Suppressor macrophage treated with lipopolysaccharide for 1 hour (primary cell): ENCODE results near the gene NLRC5.

Source experiments
- DNase-seq, 3 donors: peaks; one replicate each; pipeline ENCODE4 v3.0.0-alpha.2; 2020 to 2022

Gene NLRC5, protein sequence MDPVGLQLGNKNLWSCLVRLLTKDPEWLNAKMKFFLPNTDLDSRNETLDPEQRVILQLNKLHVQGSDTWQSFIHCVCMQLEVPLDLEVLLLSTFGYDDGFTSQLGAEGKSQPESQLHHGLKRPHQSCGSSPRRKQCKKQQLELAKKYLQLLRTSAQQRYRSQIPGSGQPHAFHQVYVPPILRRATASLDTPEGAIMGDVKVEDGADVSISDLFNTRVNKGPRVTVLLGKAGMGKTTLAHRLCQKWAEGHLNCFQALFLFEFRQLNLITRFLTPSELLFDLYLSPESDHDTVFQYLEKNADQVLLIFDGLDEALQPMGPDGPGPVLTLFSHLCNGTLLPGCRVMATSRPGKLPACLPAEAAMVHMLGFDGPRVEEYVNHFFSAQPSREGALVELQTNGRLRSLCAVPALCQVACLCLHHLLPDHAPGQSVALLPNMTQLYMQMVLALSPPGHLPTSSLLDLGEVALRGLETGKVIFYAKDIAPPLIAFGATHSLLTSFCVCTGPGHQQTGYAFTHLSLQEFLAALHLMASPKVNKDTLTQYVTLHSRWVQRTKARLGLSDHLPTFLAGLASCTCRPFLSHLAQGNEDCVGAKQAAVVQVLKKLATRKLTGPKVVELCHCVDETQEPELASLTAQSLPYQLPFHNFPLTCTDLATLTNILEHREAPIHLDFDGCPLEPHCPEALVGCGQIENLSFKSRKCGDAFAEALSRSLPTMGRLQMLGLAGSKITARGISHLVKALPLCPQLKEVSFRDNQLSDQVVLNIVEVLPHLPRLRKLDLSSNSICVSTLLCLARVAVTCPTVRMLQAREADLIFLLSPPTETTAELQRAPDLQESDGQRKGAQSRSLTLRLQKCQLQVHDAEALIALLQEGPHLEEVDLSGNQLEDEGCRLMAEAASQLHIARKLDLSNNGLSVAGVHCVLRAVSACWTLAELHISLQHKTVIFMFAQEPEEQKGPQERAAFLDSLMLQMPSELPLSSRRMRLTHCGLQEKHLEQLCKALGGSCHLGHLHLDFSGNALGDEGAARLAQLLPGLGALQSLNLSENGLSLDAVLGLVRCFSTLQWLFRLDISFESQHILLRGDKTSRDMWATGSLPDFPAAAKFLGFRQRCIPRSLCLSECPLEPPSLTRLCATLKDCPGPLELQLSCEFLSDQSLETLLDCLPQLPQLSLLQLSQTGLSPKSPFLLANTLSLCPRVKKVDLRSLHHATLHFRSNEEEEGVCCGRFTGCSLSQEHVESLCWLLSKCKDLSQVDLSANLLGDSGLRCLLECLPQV (N-terminal part only)

DNA sequence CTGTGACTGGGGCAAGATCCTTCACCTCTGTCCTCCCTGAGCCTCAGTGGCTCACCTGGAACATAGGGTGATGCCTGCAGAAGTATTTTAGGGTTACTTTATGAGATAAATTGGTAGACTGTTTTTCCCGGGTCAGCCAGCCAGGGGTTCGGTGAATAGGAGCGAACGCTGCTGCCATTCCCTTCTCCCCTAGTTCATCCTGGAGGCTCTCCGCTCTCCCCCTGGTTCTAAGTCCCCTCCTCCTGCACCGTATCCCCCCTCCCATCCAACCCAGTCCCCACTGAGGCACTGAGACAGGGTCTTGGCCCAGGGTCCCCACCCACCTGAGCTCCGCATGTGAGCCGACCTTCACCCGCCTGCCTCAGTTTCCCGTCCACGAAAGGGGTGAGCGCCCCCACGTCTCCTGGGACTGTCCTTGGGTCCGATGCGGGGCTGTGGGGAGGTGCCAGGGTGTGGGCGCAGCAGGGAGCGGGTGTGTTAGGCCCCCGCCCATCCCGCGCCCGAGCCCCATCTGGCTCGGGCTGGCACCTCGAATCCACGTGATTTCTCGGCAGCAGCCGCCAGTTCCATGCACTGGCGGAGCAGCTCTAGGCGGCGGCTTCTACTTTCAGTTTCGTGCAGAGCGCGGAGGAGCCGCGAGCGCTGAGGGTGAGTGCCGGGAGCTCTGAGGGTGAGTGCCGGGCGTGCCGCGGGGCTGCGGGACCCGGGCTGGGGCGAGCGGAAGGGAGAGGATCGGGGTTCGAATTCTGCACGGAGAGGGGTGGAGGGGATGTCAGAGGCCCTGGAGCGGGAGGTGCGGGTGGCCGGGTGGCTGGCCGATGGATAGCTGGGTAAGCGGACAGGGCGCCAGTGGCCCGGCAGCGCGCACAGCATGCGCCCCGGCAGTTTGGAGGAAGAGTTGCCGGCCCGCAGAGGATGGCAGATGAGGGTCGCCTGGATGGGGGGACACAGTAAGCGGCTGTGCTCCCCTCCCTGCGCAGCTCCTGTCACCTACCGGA lies at the start of gene NLRC5:
Gene NLRC5, plus strand, starts transcription at position 610 of the 998 bp plus-strand sequence. CDS start 31,156 bp downstream, outside the sequence.
- peak; percentile 95 to 97 (median 96) for DNase-seq

GRCh38 chr16:56939801-56940200 lies 49.6 kb upstream of the NLRC5 start:
- DNase-seq = no peak

DNA sequence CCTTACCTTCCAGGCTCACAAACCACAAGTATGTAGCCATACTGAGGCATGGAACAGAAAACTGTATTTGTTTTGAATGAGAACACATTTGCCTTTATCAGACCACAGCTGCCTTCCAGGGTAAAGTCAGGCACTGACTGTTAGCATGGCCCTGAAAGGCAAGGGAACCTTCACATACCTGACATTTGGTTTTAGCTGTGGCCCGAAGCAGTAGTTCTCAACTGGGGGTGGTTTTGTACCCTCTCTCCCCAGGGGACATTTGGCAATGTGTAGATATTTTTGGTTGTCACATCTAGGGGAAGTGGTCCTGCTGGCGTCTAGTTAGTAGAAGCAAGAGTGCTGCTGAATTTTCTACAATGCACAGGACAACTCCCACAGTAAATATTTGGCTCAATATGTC lies 48.3 kb upstream of the NLRC5 start:
- no peak for DNase-seq

- DNase-seq = no peak
Observed at GRCh38 chr16:56941856-56942331, 47.5 kb upstream of the NLRC5 start.

- no peak for DNase-seq
Observed at GRCh38 chr16:56943761-56944375, 45.5 kb upstream of the NLRC5 start.

- no peak for DNase-seq
Observed at GRCh38 chr16:56944954-56945839, 44.2 kb upstream of the NLRC5 start.

GRCh38 chr16:56945847-56946527 lies 43.4 kb upstream of the NLRC5 start:
- DNase-seq = no peak

DNA sequence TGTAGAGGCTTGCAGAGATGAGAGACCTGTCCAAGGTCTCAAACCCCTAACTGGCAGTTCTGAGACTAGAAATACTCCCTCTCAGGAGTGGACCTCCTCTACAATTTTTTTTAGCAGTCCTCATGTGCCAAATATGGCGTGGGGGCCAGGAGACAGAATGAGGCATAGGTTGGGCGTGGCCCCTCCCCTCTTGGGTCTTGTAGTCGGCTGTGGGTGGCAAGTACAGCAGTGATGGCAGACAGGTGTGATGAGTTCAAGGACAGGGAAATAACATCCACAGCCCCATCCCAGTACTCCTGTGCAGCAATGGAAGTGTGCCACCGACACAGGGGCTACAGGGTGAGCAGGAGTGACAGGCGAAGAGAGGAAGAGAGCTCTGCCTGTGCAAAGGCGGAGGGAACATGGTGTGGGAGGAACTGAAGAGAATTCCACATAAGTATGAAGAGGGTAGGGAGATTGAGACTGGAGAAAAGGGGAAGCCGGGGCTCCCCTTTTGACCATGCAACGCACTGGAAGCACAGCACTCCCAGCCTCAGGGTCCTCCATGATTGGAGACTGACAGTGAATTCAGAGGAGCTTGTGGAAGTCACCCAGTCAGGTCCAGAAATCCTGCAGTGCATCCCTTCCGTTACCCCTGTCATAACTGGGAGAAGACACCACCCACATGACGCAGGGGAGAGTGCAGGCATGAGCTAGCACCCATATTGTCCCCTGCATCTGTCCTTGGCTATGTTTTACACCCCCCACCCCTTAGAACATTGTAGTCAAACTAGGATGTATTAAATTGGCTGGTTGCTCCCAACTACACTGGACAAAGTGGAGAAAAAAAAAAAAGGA lies 42.4 kb upstream of the NLRC5 start:
- peak in 2 of 3 donors; percentile 29 to 55 for DNase-seq

- DNase-seq = no peak
Observed at GRCh38 chr16:56947604-56947995, 41.8 kb upstream of the NLRC5 start.

DNA sequence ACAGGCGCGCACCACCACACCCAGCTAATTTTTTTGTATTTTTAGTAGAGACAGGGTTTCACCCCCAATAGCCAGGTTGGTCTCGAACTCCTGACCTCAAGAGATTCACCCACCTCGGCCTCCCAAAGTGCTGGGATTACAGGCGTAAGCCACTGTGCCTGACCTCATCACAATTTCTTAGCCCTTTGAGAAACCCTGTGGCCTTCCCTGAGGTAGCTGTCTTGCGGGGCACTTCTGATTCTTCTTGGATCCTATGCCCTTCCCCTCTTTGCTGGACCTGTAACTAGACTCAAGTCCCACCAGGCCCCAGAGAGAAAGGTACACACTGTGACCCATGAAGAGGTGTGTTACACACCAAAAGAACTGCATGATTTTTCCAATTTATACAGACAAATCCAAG lies 41.1 kb upstream of the NLRC5 start:
- DNase-seq = no peak

DNA sequence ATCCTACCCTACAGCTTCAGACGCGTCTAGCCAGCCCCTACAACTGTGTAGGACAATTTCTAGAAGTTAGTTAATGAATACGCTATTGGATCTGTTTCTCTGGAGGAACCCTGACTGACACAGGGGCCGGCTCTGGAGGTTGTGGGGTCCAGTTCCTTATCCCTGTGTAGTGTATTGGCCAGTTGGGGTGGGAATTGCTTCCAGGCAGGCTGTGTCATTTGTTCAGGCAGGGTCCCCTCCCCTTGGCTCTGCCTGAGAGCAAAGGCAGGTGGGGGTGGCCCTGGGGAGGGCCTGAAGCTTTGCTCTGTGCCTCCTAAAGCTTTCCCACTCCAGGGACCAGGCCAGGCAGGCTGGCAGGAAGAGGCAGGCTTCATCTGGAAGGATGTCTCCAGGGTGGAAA lies 39.3 kb upstream of the NLRC5 start:
- DNase-seq = no peak

GRCh38 chr16:56950455-56950854 lies 38.9 kb upstream of the NLRC5 start:
- DNase-seq = no peak

DNA sequence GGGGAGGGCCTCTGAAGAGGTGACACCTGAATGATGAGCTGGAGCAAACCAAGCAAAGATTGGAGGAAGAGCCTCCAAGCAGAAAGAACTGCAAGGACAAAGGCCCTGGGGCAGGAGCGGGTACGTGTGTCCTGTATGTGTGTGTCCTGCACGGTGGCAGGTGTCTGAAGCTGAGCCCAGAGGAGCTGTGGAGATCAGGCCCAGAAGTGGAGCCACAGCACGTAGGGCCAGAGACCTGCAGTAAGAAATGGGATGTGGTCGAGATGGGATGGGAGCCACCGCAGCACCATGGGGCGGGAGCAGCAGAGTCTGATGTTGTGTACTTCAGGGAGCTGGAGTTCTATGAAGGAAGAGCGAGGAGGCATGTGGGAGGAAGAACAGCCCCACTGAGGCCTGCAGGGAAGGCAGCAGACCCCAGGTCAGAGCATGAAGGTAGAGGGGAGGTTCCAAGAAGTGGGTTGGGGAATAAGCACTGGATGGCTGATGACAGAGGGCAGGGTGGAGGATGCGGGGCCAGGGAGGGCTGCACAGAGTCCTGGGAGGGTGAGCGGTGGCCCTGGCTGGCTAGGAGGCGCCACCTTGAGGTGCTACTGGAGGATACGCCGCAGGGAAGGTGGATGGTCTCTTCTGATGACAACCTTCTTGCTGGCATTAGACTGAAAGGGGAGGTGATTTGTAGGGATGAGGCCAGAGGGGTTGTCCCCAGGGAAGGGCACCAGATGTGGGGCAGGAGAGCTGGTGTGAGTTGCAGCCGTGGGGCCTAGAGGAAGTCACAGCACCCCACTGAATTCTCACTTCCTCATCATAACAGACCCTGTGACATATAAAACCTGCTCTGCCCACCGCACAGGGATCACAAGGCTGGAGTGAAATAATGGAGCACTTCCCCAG lies 38.2 kb upstream of the NLRC5 start:
- DNase-seq = peak; percentile 71 to 83 (median 75)

- no peak for DNase-seq
Observed at GRCh38 chr16:56953006-56953405, 36.4 kb upstream of the NLRC5 start.

- no peak for DNase-seq
Observed at GRCh38 chr16:56956076-56956475, 33.3 kb upstream of the NLRC5 start.

DNA sequence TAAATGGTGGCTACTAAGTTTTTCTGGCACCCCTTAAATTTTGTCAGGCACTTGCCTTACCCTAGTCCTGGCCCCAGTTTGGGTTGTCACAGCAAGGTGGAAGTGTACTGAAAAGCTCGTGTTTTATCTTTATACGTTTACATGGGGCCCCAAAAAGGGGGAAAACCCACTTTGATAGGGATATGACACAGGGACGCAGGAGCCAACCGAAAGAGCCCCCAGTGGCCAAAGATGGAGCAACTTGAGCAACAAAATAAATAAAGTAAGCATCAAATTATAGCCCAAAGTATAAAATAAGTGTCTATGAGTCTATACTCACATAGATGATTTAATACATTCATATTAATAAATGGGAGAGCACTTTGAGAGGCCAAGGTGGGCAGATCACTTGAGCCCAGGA lies 32.6 kb upstream of the NLRC5 start:
- no peak for DNase-seq

DNA sequence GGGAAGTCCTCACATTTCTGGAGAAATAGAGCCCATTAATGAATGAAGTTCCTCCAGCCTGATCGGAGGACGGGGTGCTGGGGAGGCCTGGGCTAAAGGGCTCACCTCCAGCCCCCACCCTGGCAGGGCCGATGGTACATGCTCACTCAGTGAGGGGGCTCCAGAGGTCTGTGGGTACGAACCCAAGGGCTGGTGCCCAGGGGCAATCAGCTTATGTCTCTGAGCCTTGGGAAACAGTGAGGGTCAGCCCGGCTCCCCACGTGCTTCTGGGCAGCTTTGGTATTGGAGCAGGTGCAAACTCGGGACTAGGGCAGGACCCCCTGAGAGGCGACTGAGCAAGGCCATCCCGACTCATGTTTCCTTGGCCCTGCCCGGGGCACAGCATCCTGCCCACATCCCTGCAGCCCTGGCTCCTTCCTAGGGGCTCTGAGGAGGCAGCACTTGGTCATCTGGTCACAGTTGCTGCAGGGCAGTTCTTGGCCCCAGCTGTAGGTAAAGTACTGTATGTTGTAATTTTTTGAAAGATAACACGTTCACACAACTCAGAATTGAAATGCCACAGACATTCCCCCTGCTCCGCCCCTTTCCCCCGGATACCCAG lies 28.6 kb upstream of the NLRC5 start:
- no peak for DNase-seq
